Esophagus muscularis mucosa (tissue), 4 donors: ENCODE measurements around the gene KRTAP10-10.

Experiments used
- EP300 ChIP-seq: sonication (generic); formaldehyde crosslinking; IDR thresholded peaks from one replicate; pipeline ENCODE4 v1.6.1; 2017; ENCODE audit warnings: antibody characterized with exemption
- POLR2A ChIP-seq: fragments of 450-650 bp; IDR thresholded peaks from one replicate; pipeline ENCODE4 v1.6.1; 2017; ENCODE audit warnings: antibody characterized with exemption, moderate library complexity, mild to moderate bottlenecking, low read depth
- POLR2AphosphoS5 ChIP-seq, 2 donors: sonication (generic); formaldehyde crosslinking; IDR thresholded peaks; one replicate each; pipeline ENCODE4 v1.6.1; 2017; ENCODE audit warnings: antibody characterized with exemption in 2 of 2
- TF ChIP-seq, protein P1 (sequence below), 3 experiments: fragments of 200-600 bp in 2 of 3; fragments of 450-650 bp in 1 of 3; sonication (generic) in 2 of 3; IDR thresholded peaks; one replicate each; pipeline ENCODE4 v1.5.1; 2017 to 2019; ENCODE audit warnings: antibody characterized with exemption in 3 of 3, mild to moderate bottlenecking in 2 of 3, moderate library complexity in 1 of 3

- TF ChIP-seq, protein P1, sequence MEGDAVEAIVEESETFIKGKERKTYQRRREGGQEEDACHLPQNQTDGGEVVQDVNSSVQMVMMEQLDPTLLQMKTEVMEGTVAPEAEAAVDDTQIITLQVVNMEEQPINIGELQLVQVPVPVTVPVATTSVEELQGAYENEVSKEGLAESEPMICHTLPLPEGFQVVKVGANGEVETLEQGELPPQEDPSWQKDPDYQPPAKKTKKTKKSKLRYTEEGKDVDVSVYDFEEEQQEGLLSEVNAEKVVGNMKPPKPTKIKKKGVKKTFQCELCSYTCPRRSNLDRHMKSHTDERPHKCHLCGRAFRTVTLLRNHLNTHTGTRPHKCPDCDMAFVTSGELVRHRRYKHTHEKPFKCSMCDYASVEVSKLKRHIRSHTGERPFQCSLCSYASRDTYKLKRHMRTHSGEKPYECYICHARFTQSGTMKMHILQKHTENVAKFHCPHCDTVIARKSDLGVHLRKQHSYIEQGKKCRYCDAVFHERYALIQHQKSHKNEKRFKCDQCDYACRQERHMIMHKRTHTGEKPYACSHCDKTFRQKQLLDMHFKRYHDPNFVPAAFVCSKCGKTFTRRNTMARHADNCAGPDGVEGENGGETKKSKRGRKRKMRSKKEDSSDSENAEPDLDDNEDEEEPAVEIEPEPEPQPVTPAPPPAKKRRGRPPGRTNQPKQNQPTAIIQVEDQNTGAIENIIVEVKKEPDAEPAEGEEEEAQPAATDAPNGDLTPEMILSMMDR (IDR thresholded peaks at IDR 0.05) = no peak
- TF ChIP-seq POLR2AphosphoS5 (IDR thresholded peaks at IDR 0.05) (no peak), EP300 (no peak), POLR2A (no peak)
These were observed 33.9 kb upstream of the KRTAP10-10 start for GRCh38 chr21:44603109-44603875.
